Neural cell (in vitro differentiated cells): Measurements from ENCODE around the gene IWS1.

ENCODE experiments used
- CTCF ChIP-seq: fragments of 450-650 bp; IDR thresholded peaks from 2 replicates; pipeline ENCODE4 v1.5.1; 2014; ENCODE audit warnings: antibody characterized with exemption, mild to moderate bottlenecking, moderate library complexity; ENCODE audit not compliant: poor library complexity, severe bottlenecking
- EP300 ChIP-seq: fragments of 450-650 bp; conservative IDR thresholded peaks from 2 replicates; pipeline ENCODE4 v1.6.1; 2014; ENCODE audit warnings: antibody characterized with exemption, mild to moderate bottlenecking, moderate library complexity; ENCODE audit not compliant: poor library complexity, severe bottlenecking
- EZH2 ChIP-seq: fragments of 200-600, 300-800 bp; shearing (Covaris generic), sonication (generic); IDR thresholded peaks from 2 replicates; pipeline ENCODE4 v1.6.1; 2014; ENCODE audit warnings: antibody characterized with exemption, low read length, borderline replicate concordance, mild to moderate bottlenecking; ENCODE audit not compliant: insufficient read depth, poor library complexity, severe bottlenecking
- MXI1 ChIP-seq: fragments of 450-650 bp; conservative IDR thresholded peaks from 2 replicates; pipeline ENCODE4 v1.6.1; 2014; ENCODE audit warnings: antibody characterized with exemption, mild to moderate bottlenecking; ENCODE audit not compliant: poor library complexity, severe bottlenecking
- REST ChIP-seq: IDR thresholded peaks from 2 replicates; pipeline ENCODE4 v1.6.1; 2012; ENCODE audit warnings: borderline replicate concordance
- TAF1 ChIP-seq: IDR thresholded peaks from 2 replicates; pipeline ENCODE4 v1.6.1; 2012; ENCODE audit warnings: low read depth

- TF ChIP-seq CTCF = no peak
- TF ChIP-seq EZH2 = no peak
- no peak for TF ChIP-seq TAF1
- no peak for TF ChIP-seq EP300
- no peak for TF ChIP-seq REST
- TF ChIP-seq MXI1 = no peak
Observed at GRCh38 chr2:127567351-127567854, 41.1 kb upstream of the IWS1 start.
